ENCODE results near the gene CCDC190.

GRCh38 chr1:162886705-162887104, 25.7 kb upstream of the CCDC190 start:
- no peak for TF ChIP-seq CTCF (IDR thresholded peaks at IDR 0.05)
- no peak for TF ChIP-seq POLR2A (IDR thresholded peaks at IDR 0.05; ENCODE audit: low read depth)
- no peak for TF ChIP-seq EP300 (IDR thresholded peaks at IDR 0.05)
- no peak for TF ChIP-seq POLR2AphosphoS5 (IDR thresholded peaks at IDR 0.05)

All from esophagus muscularis mucosa (tissue), 4 donors.